Measurements from ENCODE around the gene TNFAIP8L1.

DNA sequence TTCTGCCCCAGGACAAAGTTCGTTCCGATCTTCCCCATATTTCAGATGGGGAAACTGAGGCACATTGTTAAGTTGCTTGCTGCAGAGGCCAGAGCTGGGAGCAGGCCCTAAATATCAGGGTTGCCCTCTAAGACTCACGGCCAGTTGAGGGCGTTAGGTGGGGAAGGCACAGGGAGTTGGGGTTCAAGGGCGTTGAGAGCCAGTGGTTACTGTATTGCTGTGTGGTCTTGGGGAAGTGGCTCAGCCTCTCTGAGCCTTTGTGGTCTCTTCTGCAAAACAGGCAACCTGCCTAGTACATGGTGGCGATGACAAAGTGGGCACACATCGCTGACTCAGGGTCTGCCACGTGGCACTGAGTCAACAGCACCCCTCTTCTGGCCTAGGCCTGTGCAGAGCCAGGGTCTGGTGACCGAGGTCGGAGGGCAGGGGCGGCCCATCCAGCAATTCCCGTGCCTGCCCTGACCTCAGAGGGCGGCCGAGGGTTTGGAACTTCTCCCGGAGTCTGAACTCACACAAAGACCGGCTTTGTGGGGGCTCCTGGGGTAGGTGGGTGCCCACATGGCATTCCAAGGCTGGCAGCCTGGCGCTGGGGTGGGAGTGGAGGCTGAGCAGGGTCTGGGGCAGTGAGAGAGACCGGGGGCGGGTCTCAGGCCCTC is 10.2 kb downstream of the TNFAIP8L1 start:
- TF ChIP-seq, protein P1, sequence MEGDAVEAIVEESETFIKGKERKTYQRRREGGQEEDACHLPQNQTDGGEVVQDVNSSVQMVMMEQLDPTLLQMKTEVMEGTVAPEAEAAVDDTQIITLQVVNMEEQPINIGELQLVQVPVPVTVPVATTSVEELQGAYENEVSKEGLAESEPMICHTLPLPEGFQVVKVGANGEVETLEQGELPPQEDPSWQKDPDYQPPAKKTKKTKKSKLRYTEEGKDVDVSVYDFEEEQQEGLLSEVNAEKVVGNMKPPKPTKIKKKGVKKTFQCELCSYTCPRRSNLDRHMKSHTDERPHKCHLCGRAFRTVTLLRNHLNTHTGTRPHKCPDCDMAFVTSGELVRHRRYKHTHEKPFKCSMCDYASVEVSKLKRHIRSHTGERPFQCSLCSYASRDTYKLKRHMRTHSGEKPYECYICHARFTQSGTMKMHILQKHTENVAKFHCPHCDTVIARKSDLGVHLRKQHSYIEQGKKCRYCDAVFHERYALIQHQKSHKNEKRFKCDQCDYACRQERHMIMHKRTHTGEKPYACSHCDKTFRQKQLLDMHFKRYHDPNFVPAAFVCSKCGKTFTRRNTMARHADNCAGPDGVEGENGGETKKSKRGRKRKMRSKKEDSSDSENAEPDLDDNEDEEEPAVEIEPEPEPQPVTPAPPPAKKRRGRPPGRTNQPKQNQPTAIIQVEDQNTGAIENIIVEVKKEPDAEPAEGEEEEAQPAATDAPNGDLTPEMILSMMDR (IDR thresholded peaks at IDR 0.05): no peak
- TF ChIP-seq POLR2A (IDR thresholded peaks at IDR 0.05) (no peak), POLR2AphosphoS5 (IDR thresholded peaks at IDR 0.05) (no peak), EP300 (IDR thresholded peaks at IDR 0.05) (no peak)
